K562 (cell line): ENCODE results near the gene MKLN1. TPM values are rescaled to one million over a fixed set of nuclear protein-coding genes. Genes with fewer than 3 reads are reported as not detected.

Experiments used
- ARID2 ChIP-seq: fragments of 450-650 bp; IDR thresholded peaks from 2 replicates; pipeline ENCODE4 v1.6.1; 2017; ENCODE audit warnings: antibody characterized with exemption, mild to moderate bottlenecking
- FOXK2 ChIP-seq, 2 experiments: fragments of 450-650 bp; IDR thresholded peaks in 1 of 2; conservative IDR thresholded peaks in 1 of 2; 2 replicates each; pipeline ENCODE4 v1.6.1; 2016; ENCODE audit warnings: low read depth in 2 of 2, mild to moderate bottlenecking in 1 of 2
- GATAD2A ChIP-seq: fragments of 450-650 bp; IDR thresholded peaks from 2 replicates; pipeline ENCODE4 v1.6.1; 2017
- RB1 ChIP-seq: fragments of 450-650 bp; IDR thresholded peaks from 2 replicates; pipeline ENCODE4 v1.6.1; 2017; ENCODE audit warnings: low read depth, mild to moderate bottlenecking
- RBM15 ChIP-seq: fragments of 200-400 bp; formaldehyde crosslinking; IDR thresholded peaks from 2 replicates; pipeline ENCODE4 v1.6.1; 2018; ENCODE audit warnings: mild to moderate bottlenecking, low read length, moderate library complexity; ENCODE audit not compliant: insufficient read depth
- YBX1 ChIP-seq: fragments of 450-650 bp; IDR thresholded peaks from 2 replicates; pipeline ENCODE4 v1.7.1; 2016; ENCODE audit warnings: mild to moderate bottlenecking
- ZEB2 ChIP-seq: fragments of 450-650 bp; IDR thresholded peaks from 2 replicates; pipeline ENCODE4 v1.6.1; 2016
- ZNF224 ChIP-seq: sonication (generic); formaldehyde crosslinking; IDR thresholded peaks from 2 replicates; pipeline ENCODE4 v1.8.0; 2022; ENCODE audit warnings: mild to moderate bottlenecking, missing genetic modification reagents
- polyA plus RNA-seq, 8 experiments: library from polyadenylated mRNA; depleted of rRNA in 4 of 8; stranded (reverse) in 5 of 8; unstranded in 3 of 8; fragments of >200 nt; fragmentation: Nextera tagmentation in 2 of 8; fragmentation: Illumina TruSeq in 1 of 8; extraction: Ambion mirVana in 2 of 8; extraction: Trizol in 1 of 8; gene quantifications; 2 replicates each; pipeline versions ENCODE4 v1.2.1 to v1.2.3, GENCODE V29; 2011 to 2014; ENCODE audit warnings: inconsistent platforms in 1 of 8, missing spikeins in 1 of 8
- total RNA-seq, 7 experiments: library from RNA; depleted of rRNA in 6 of 7; stranded (reverse); fragments of >200 nt in 6 of 7; fragmentation: Illumina TruSeq in 2 of 7; extraction: Trizol in 2 of 7; gene quantifications; 2 replicates each; pipeline versions ENCODE4 v1.2.1 to v1.2.3, GENCODE V29; 2011 to 2021; ENCODE audit warnings: low replicate concordance in 1 of 7
- TF ChIP-seq, protein P1 (sequence below): fragments of 200-800 bp; sonication (Bioruptor generic); IDR thresholded peaks from 2 replicates; pipeline ENCODE4 v1.6.1; 2017; ENCODE audit warnings: missing genetic modification characterization, missing compliant biosample characterization
- TF ChIP-seq, protein P2 (sequence below): fragments of 250-450 bp; sonication (Bioruptor Pico); IDR thresholded peaks from 2 replicates; pipeline ENCODE4 v1.5.0; 2021
- TF ChIP-seq, protein P3 (sequence below): fragments of 250-450 bp; sonication (Bioruptor Pico); IDR thresholded peaks from 2 replicates; pipeline ENCODE4 v1.6.1; 2021; ENCODE audit warnings: mild to moderate bottlenecking
- TF ChIP-seq, protein P4 (sequence below): fragments of 450-650 bp; formaldehyde crosslinking; IDR thresholded peaks from 2 replicates; pipeline ENCODE4 v1.4.0; 2022; ENCODE audit warnings: missing genetic modification characterization
- TF ChIP-seq, protein P5 (sequence below): fragments of 450-650 bp; formaldehyde crosslinking; IDR thresholded peaks from 2 replicates; pipeline ENCODE4 v1.4.0; 2020; ENCODE audit warnings: mild to moderate bottlenecking, moderate library complexity
- TF ChIP-seq, protein P6 (sequence below): sonication (generic); formaldehyde crosslinking; IDR thresholded peaks from 2 replicates; pipeline ENCODE4 v1.8.0; 2023; ENCODE audit warnings: missing genetic modification reagents, mild to moderate bottlenecking, borderline replicate concordance

The MKLN1 gene
- total and polyA plus RNA-seq, 9 of the 15 experiments (the other 6 are each of a cell fraction or from before 2014, with no cell fraction given) = 18.6 to 80.4 (median 56.0) TPM

DNA sequence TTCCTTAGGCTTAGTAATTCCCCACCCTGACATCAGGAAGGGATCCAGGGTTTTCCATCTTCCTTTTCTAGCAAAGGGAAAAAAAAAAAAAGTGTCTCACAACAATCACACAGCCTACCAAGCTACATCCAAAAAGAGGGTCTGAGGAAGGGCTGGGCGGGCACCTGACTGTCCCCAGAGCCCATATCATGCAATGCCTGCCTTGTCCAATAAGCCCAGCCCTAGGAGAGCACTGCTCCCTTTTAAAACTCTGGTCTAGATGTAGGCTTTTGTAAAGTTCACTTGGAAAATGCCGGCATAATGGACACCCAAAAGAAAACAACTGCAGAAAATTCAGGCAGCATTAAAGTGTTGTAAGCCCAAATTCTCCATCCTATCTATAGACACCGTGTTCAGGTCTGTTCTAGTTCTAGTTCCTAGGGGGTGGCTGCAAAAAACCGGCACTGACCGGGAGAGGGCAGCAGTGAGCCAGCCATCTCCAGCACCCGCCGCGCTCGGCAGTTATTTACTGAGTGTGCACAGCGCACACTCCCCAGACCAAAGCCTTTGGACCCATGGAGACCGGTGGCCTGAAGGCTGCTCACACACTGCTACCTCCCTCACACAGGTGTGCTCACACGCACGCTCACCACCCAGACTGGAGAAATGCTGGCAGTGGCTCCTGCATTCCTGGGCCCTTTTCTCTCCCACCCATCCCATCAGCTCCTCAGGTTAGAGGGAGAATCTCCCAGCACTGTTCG lies 180.1 kb downstream of the MKLN1 start (continued):
- TF ChIP-seq, protein P1, sequence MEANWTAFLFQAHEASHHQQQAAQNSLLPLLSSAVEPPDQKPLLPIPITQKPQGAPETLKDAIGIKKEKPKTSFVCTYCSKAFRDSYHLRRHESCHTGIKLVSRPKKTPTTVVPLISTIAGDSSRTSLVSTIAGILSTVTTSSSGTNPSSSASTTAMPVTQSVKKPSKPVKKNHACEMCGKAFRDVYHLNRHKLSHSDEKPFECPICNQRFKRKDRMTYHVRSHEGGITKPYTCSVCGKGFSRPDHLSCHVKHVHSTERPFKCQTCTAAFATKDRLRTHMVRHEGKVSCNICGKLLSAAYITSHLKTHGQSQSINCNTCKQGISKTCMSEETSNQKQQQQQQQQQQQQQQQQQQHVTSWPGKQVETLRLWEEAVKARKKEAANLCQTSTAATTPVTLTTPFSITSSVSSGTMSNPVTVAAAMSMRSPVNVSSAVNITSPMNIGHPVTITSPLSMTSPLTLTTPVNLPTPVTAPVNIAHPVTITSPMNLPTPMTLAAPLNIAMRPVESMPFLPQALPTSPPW = no peak
- no peak for TF ChIP-seq RBM15
- no peak for TF ChIP-seq ARID2
- peak; percentile 74; the same call in 1 of the 2 replicates for TF ChIP-seq RB1
- no peak for TF ChIP-seq ZEB2
- TF ChIP-seq, protein P2, sequence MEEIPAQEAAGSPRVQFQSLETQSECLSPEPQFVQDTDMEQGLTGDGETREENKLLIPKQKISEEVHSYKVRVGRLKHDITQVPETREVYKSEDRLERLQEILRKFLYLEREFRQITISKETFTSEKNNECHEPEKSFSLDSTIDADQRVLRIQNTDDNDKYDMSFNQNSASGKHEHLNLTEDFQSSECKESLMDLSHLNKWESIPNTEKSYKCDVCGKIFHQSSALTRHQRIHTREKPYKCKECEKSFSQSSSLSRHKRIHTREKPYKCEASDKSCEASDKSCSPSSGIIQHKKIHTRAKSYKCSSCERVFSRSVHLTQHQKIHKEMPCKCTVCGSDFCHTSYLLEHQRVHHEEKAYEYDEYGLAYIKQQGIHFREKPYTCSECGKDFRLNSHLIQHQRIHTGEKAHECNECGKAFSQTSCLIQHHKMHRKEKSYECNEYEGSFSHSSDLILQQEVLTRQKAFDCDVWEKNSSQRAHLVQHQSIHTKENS (CRISPR knock-in tag) = no peak
- TF ChIP-seq FOXK2 (conservative IDR thresholded peaks at IDR 0.05 in 1 of 2, IDR thresholded peaks at IDR 0.05 in 1 of 2; ENCODE audit: low read depth in 2 of 2) = no peak; a peak in 1 of 4 replicates
- TF ChIP-seq, protein P3, sequence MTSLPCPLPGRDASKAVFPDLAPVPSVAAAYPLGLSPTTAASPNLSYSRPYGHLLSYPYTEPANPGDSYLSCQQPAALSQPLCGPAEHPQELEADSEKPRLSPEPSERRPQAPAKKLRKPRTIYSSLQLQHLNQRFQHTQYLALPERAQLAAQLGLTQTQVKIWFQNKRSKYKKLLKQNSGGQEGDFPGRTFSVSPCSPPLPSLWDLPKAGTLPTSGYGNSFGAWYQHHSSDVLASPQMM (CRISPR knock-in tag) = no peak
- TF ChIP-seq, protein P4, sequence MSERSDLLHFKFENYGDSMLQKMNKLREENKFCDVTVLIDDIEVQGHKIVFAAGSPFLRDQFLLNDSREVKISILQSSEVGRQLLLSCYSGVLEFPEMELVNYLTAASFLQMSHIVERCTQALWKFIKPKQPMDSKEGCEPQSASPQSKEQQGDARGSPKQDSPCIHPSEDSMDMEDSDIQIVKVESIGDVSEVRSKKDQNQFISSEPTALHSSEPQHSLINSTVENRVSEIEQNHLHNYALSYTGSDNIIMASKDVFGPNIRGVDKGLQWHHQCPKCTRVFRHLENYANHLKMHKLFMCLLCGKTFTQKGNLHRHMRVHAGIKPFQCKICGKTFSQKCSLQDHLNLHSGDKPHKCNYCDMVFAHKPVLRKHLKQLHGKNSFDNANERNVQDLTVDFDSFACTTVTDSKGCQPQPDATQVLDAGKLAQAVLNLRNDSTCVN = no peak
- TF ChIP-seq, protein P5, sequence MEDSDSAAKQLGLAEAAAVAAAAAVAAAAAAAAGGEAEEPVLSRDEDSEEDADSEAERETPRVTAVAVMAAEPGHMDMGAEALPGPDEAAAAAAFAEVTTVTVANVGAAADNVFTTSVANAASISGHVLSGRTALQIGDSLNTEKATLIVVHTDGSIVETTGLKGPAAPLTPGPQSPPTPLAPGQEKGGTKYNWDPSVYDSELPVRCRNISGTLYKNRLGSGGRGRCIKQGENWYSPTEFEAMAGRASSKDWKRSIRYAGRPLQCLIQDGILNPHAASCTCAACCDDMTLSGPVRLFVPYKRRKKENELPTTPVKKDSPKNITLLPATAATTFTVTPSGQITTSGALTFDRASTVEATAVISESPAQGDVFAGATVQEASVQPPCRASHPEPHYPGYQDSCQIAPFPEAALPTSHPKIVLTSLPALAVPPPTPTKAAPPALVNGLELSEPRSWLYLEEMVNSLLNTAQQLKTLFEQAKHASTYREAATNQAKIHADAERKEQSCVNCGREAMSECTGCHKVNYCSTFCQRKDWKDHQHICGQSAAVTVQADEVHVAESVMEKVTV (CRISPR knock-in tag) = peak; percentile 19; the same call in 1 of the 2 replicates
- TF ChIP-seq GATAD2A = no peak
- no peak for TF ChIP-seq ZNF224 (CRISPR knock-in tag)
- TF ChIP-seq YBX1 = no peak
- TF ChIP-seq, protein P6, sequence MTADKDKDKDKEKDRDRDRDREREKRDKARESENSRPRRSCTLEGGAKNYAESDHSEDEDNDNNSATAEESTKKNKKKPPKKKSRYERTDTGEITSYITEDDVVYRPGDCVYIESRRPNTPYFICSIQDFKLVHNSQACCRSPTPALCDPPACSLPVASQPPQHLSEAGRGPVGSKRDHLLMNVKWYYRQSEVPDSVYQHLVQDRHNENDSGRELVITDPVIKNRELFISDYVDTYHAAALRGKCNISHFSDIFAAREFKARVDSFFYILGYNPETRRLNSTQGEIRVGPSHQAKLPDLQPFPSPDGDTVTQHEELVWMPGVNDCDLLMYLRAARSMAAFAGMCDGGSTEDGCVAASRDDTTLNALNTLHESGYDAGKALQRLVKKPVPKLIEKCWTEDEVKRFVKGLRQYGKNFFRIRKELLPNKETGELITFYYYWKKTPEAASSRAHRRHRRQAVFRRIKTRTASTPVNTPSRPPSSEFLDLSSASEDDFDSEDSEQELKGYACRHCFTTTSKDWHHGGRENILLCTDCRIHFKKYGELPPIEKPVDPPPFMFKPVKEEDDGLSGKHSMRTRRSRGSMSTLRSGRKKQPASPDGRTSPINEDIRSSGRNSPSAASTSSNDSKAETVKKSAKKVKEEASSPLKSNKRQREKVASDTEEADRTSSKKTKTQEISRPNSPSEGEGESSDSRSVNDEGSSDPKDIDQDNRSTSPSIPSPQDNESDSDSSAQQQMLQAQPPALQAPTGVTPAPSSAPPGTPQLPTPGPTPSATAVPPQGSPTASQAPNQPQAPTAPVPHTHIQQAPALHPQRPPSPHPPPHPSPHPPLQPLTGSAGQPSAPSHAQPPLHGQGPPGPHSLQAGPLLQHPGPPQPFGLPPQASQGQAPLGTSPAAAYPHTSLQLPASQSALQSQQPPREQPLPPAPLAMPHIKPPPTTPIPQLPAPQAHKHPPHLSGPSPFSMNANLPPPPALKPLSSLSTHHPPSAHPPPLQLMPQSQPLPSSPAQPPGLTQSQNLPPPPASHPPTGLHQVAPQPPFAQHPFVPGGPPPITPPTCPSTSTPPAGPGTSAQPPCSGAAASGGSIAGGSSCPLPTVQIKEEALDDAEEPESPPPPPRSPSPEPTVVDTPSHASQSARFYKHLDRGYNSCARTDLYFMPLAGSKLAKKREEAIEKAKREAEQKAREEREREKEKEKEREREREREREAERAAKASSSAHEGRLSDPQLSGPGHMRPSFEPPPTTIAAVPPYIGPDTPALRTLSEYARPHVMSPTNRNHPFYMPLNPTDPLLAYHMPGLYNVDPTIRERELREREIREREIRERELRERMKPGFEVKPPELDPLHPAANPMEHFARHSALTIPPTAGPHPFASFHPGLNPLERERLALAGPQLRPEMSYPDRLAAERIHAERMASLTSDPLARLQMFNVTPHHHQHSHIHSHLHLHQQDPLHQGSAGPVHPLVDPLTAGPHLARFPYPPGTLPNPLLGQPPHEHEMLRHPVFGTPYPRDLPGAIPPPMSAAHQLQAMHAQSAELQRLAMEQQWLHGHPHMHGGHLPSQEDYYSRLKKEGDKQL = no peak
